H1 (cell line): ENCODE results near the gene P2RY1. TPM values are rescaled to one million over a fixed set of nuclear protein-coding genes. Genes with fewer than 3 reads are reported as not detected.

Experiments used
- CTCF ChIA-PET: fragments of 300-600 bp; sonication (Branson Sonifier 250); formaldehyde crosslinking; loops from one replicate; lab custom pipeline; 2021; ENCODE audit not compliant: partially characterized antibody; lab: Charles Lee
- POLR2A ChIA-PET: fragments of 300-600 bp; sonication (Branson Sonifier 250); formaldehyde crosslinking; loops from one replicate; lab custom pipeline; 2021; ENCODE audit warnings: inconsistent platforms; ENCODE audit not compliant: partially characterized antibody; lab: Charles Lee
- DNase-seq, 2 experiments: peaks; one replicate each; pipeline versions ENCODE4 v3.0.0 to v3.0.0-alpha.2; 2010 to 2022; ENCODE audit warnings: low spot score in 2 of 2, low read depth in 1 of 2, mixed read lengths in 1 of 2
- FAIRE-seq: peaks from 2 replicates; lab custom pipeline; 2011; peaks lifted over from hg19 to GRCh38; lab: Jason Lieb, UNC
- H2AFZ ChIP-seq: 2 replicates; pipeline ENCODE4 v1.8.1; 2012; ENCODE audit warnings: low read length, inconsistent platforms
- H2AK5ac ChIP-seq: 2 replicates; pipeline ENCODE4 v1.6.1; 2013; ENCODE audit warnings: low read depth, low read length
- H2BK120ac ChIP-seq: replicated peaks from 2 replicates; pipeline ENCODE3; 2013; ENCODE audit warnings: low read depth, low read length, inconsistent platforms
- H2BK12ac ChIP-seq: 2 replicates; pipeline ENCODE4 v1.6.1; 2013; ENCODE audit warnings: low read depth, low read length
- H2BK15ac ChIP-seq: 2 replicates; pipeline ENCODE4 v1.6.1; 2013; ENCODE audit warnings: low read length
- H2BK20ac ChIP-seq: 2 replicates; pipeline ENCODE4 v1.6.1; 2013; ENCODE audit warnings: low read length
- H2BK5ac ChIP-seq: 2 replicates; pipeline ENCODE4 v1.6.1; 2013; ENCODE audit warnings: low read depth, low read length
- H3K14ac ChIP-seq: 2 replicates; pipeline ENCODE4 v1.6.1; 2013; ENCODE audit warnings: inconsistent platforms; ENCODE audit not compliant: insufficient read length
- H3K18ac ChIP-seq: 2 replicates; pipeline ENCODE4 v1.6.1; 2013; ENCODE audit warnings: low read length; ENCODE audit errors: extremely low read depth
- H3K23ac ChIP-seq: 2 replicates; pipeline ENCODE4 v1.6.1; 2013; ENCODE audit warnings: inconsistent platforms; ENCODE audit not compliant: insufficient read length
- H3K23me2 ChIP-seq: 2 replicates; pipeline ENCODE4 v1.6.1; 2013; ENCODE audit warnings: low read depth, low read length
- H3K27ac ChIP-seq: 2 replicates; pipeline ENCODE4 v1.6.1; 2011; ENCODE audit warnings: low read depth, low read length, inconsistent platforms
- H3K27me3 ChIP-seq, 4 experiments: replicated peaks in 1 of 4; 1 replicate in 1 of 4; 2 replicates in 3 of 4; pipeline versions ENCODE4 v1.6.1 to v1.8.1; 2011 to 2013; ENCODE audit warnings: low read length in 3 of 4, mild to moderate bottlenecking in 3 of 4, inconsistent platforms in 2 of 4, mixed read lengths in 2 of 4, moderate library complexity in 1 of 4; ENCODE audit not compliant: control insufficient read depth in 3 of 4, insufficient read depth in 3 of 4; ENCODE audit errors: extremely low read depth in 1 of 4
- H3K36me3 ChIP-seq, 4 experiments: 2 replicates each; pipeline versions ENCODE4 v1.6.1 to v1.8.1; 2011 to 2013; ENCODE audit warnings: mild to moderate bottlenecking in 4 of 4, low read length in 3 of 4, moderate library complexity in 2 of 4, control low read depth in 1 of 4, inconsistent platforms in 1 of 4; ENCODE audit not compliant: insufficient read depth in 4 of 4, control insufficient read depth in 2 of 4
- H3K4ac ChIP-seq: replicated peaks from 2 replicates; pipeline ENCODE3; 2013; ENCODE audit warnings: low read length, low read depth, mixed read lengths, inconsistent platforms; ENCODE audit not compliant: insufficient read length
- H3K4me1 ChIP-seq, 4 experiments: replicated peaks in 1 of 4; 1 replicate in 1 of 4; 2 replicates in 3 of 4; pipeline versions ENCODE4 v1.6.1 to v1.8.1; 2011 to 2013; ENCODE audit warnings: low read length in 3 of 4, inconsistent platforms in 2 of 4, mixed read lengths in 1 of 4; ENCODE audit not compliant: insufficient read depth in 4 of 4, control insufficient read depth in 3 of 4
- H3K4me2 ChIP-seq, 2 experiments: 2 replicates each; pipeline versions ENCODE4 v1.6.1 to v1.8.1; 2011 to 2013; ENCODE audit warnings: low read depth in 2 of 2, low read length in 2 of 2, control low read depth in 1 of 2, inconsistent platforms in 1 of 2, mild to moderate bottlenecking in 1 of 2; ENCODE audit not compliant: insufficient read depth in 1 of 2
- H3K4me3 ChIP-seq, 4 experiments: fragments of 200-600, 300-600 bp in 1 of 4; sonication (generic), shearing (Covaris generic), sonication (Bioruptor Twin) in 1 of 4; 2 replicates each; pipeline versions ENCODE4 v1.5.1 to v1.8.1; 2011 to 2016; ENCODE audit warnings: low read length in 4 of 4, low read depth in 3 of 4, control low read depth in 2 of 4, inconsistent platforms in 2 of 4, mild to moderate bottlenecking in 2 of 4, mixed read lengths in 1 of 4, moderate library complexity in 1 of 4; ENCODE audit not compliant: insufficient read depth in 2 of 4; ENCODE audit errors: extremely low read depth in 1 of 4
- H3K56ac ChIP-seq: replicated peaks from 2 replicates; pipeline ENCODE3; 2013; ENCODE audit warnings: low read depth, mild to moderate bottlenecking, mixed read lengths, low read length, inconsistent platforms; ENCODE audit not compliant: insufficient read length
- H3K79me1 ChIP-seq: 2 replicates; pipeline ENCODE4 v1.6.1; 2013; ENCODE audit warnings: low read depth, low read length, control low read depth
- H3K79me2 ChIP-seq, 2 experiments: 2 replicates each; pipeline versions ENCODE4 v1.6.1 to v1.8.1; 2012 to 2013; ENCODE audit warnings: low read length in 2 of 2, mild to moderate bottlenecking in 2 of 2, inconsistent platforms in 1 of 2; ENCODE audit not compliant: insufficient read depth in 2 of 2, control insufficient read depth in 1 of 2
- H3K9ac ChIP-seq, 4 experiments: replicated peaks in 1 of 4; 1 replicate in 1 of 4; 2 replicates in 3 of 4; pipeline versions ENCODE4 v1.6.1 to v1.8.1; 2011 to 2013; ENCODE audit warnings: low read depth in 3 of 4, low read length in 3 of 4, control low read depth in 2 of 4, mild to moderate bottlenecking in 2 of 4, moderate library complexity in 2 of 4, inconsistent platforms in 1 of 4; ENCODE audit errors: extremely low read depth in 1 of 4
- H3K9me3 ChIP-seq, 2 experiments: 2 replicates each; pipeline versions ENCODE4 v1.6.1 to v1.8.1; 2012 to 2013; ENCODE audit warnings: mild to moderate bottlenecking in 2 of 2, moderate library complexity in 2 of 2, control low read depth in 1 of 2, inconsistent platforms in 1 of 2, low read depth in 1 of 2, low read length in 1 of 2, mixed read lengths in 1 of 2; ENCODE audit not compliant: insufficient read depth in 2 of 2
- H4K20me1 ChIP-seq, 2 experiments: replicated peaks in 1 of 2; 2 replicates each; pipeline versions ENCODE3 to v1.8.1; 2011 to 2013; ENCODE audit warnings: inconsistent platforms in 2 of 2, low read length in 2 of 2, mild to moderate bottlenecking in 1 of 2; ENCODE audit not compliant: insufficient read depth in 2 of 2, control insufficient read depth in 1 of 2
- H4K5ac ChIP-seq: 2 replicates; pipeline ENCODE4 v1.6.1; 2013; ENCODE audit warnings: low read length, low read depth, mixed read lengths, inconsistent platforms; ENCODE audit not compliant: insufficient read length
- H4K8ac ChIP-seq: 2 replicates; pipeline ENCODE4 v1.8.0; 2013; ENCODE audit warnings: mild to moderate bottlenecking, moderate library complexity, low read length, inconsistent platforms; ENCODE audit not compliant: insufficient read depth; ENCODE audit errors: extremely low read depth
- H4K91ac ChIP-seq: replicated peaks from 2 replicates; pipeline ENCODE3; 2013; ENCODE audit warnings: low read length, mixed read lengths, inconsistent platforms; ENCODE audit not compliant: insufficient read length
- BCL11A ChIP-seq, 2 experiments: IDR thresholded peaks; one replicate each; pipeline ENCODE4 v1.6.1; 2011; ENCODE audit warnings: low read depth in 2 of 2, low read length in 2 of 2, mild to moderate bottlenecking in 2 of 2
- CBX8 ChIP-seq: fragments of 300-800, 300-1000 bp; sonication (generic); IDR thresholded peaks from 2 replicates; pipeline ENCODE4 v1.7.1; 2016; ENCODE audit warnings: low read depth, low read length, borderline replicate concordance
- CHD1 ChIP-seq: IDR thresholded peaks from 2 replicates; pipeline ENCODE4 v1.6.1; 2012; ENCODE audit warnings: low read depth, low read length, improper control_type of control experiment
- FOSL1 ChIP-seq: IDR thresholded peaks from 2 replicates; pipeline ENCODE4 v1.6.1; 2011; ENCODE audit warnings: mild to moderate bottlenecking, low read depth, low read length, moderate library complexity; ENCODE audit not compliant: insufficient read depth
- JUND ChIP-seq: IDR thresholded peaks from 2 replicates; pipeline ENCODE4 v1.6.1; 2011; ENCODE audit warnings: mild to moderate bottlenecking, improper control_type of control experiment, low read length
- KDM1A ChIP-seq: fragments of 200-600, 300-600 bp; sonication (generic); IDR thresholded peaks from 2 replicates; pipeline ENCODE4 v1.7.1; 2016; ENCODE audit warnings: mild to moderate bottlenecking, low read length, borderline replicate concordance
- KDM5A ChIP-seq: fragments of 200-600 bp; IDR thresholded peaks from 2 replicates; pipeline ENCODE4 v1.7.1; 2012; ENCODE audit warnings: mild to moderate bottlenecking, low read length, inconsistent platforms, mixed read lengths
- RFX5 ChIP-seq: IDR thresholded peaks from 2 replicates; pipeline ENCODE4 v1.6.1; 2011; ENCODE audit warnings: low read depth, low read length, improper control_type of control experiment, borderline replicate concordance
- RNF2 ChIP-seq: fragments of 200-900, 300-1000 bp; sonication (generic); IDR thresholded peaks from 2 replicates; pipeline ENCODE4 v1.7.1; 2016; ENCODE audit warnings: borderline replicate concordance, low read depth, mild to moderate bottlenecking, antibody characterized with exemption, low read length; ENCODE audit not compliant: poor library complexity, severe bottlenecking; ENCODE audit errors: missing control alignments
- SP1 ChIP-seq: IDR thresholded peaks from 2 replicates; pipeline ENCODE4 v1.6.1; 2011; ENCODE audit warnings: low read depth, low read length
- SP4 ChIP-seq: IDR thresholded peaks from 2 replicates; pipeline ENCODE4 v1.6.1; 2012; ENCODE audit warnings: low read length, inconsistent platforms
- TAF1 ChIP-seq: IDR thresholded peaks from 2 replicates; pipeline ENCODE4 v1.6.1; 2011; ENCODE audit warnings: mild to moderate bottlenecking, low read depth, low read length
- TCF12 ChIP-seq: IDR thresholded peaks from 2 replicates; pipeline ENCODE4 v1.6.1; 2011; ENCODE audit warnings: low read depth, mild to moderate bottlenecking, low read length
- WGBS, 2 experiments: shearing (Covaris generic) in 1 of 2; methylation state at CpG; one replicate each; pipeline versions ENCODE4 v1.1.6 to v1.1.7; 2013 to 2015; ENCODE audit warnings: low lambda C conversion rate in 2 of 2, mixed read lengths in 2 of 2, inconsistent platforms in 1 of 2, low coverage in 1 of 2, missing lambda C conversion rate in 1 of 2; ENCODE audit not compliant: insufficient replicate concordance in 2 of 2, insufficient coverage in 1 of 2, insufficient read length in 1 of 2; ENCODE audit errors: extremely low coverage in 1 of 2, missing lambda C conversion rate in 1 of 2; 5-methylcytosine and 5-hydroxymethylcytosine counted together
- polyA plus RNA-seq, 7 experiments: library from polyadenylated mRNA; depleted of rRNA in 3 of 7; stranded (reverse) in 5 of 7; unstranded in 2 of 7; fragments of >200 nt in 5 of 7; fragments of 200-250 nt in 2 of 7; gene quantifications; 1 replicate in 5 of 7; 2 replicates in 1 of 7; 4 replicates in 1 of 7; pipeline versions ENCODE4 v1.2.1 to v1.2.3, GENCODE V29; 2011 to 2013; ENCODE audit warnings: missing spikeins in 2 of 7, mixed read lengths in 2 of 7
- total RNA-seq: library from RNA; stranded (reverse); fragmentation: NEBNext Ultra II Directional; extraction: Animal tissue kit (Norgen Biotek cat#: 25700); gene quantifications from 2 replicates; pipeline ENCODE4 v1.2.1, GENCODE V29; 2021
- TF ChIP-seq, protein P1 (sequence below): IDR thresholded peaks from 2 replicates; pipeline ENCODE4 v1.6.1; 2012; ENCODE audit warnings: inconsistent platforms
- TF ChIP-seq, protein P2 (sequence below): IDR thresholded peaks from 2 replicates; pipeline ENCODE4 v1.6.1; 2012; ENCODE audit warnings: inconsistent platforms

The P2RY1 gene
- total and polyA plus RNA-seq, 2 of the 8 experiments (the other 6 are each of a cell fraction or from before 2014, with no cell fraction given): 6.5 to 28.3 TPM

DNA sequence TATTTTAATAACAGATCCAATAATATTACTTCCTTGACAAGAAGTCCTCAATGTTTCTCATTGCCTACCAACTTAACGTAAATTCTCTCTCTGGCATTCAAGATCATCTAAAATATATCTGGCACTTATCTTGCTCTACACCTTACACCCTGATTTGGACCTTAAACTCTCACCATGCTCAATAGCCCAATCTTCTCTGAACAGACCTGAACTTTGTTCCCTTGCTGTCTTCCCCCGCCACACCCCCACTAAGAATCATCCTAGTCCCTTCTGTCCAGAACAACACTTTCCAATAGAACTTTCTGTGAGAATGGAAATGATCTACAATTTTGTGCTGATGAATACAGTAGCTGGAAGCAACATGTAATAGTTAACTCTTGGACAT is 44.9 kb downstream of the P2RY1 start:
- Histone ChIP-seq H3K18ac (no peak overlapping the region), H3K79me2 (no peaks in the 10 kb centered on the region), H3K23me2 (no peaks in the 10 kb centered on the region), H3K27ac (no peak overlapping the region), H4K8ac (no peak overlapping the region), H3K4me3 (no peak overlapping the region), H3K14ac (no peak overlapping the region), H3K27me3 (no peaks in the 10 kb centered on the region), H4K20me1 (no peaks in the 10 kb centered on the region), H3K9ac (no peak overlapping the region), H3K4me2 (no peak overlapping the region), H2BK5ac (no peak overlapping the region), H4K5ac (no peak overlapping the region), H2BK120ac (no peak overlapping the region), H2AK5ac (no peak overlapping the region), H2BK12ac (no peak overlapping the region), H3K9me3 (no peaks in the 10 kb centered on the region), H2BK20ac (no peak overlapping the region), H2AFZ (no peak overlapping the region), H3K79me1 (no peaks in the 10 kb centered on the region), H3K36me3 (no peaks in the 10 kb centered on the region), H3K23ac (no peak overlapping the region), H2BK15ac (no peak overlapping the region), H4K91ac (no peak overlapping the region), H3K4ac (no peak overlapping the region), H3K4me1 (no peaks in the 10 kb centered on the region), H3K56ac (no peak overlapping the region)
- 67% methylated on average over 2 of the region's 2 CpGs; no CpG with 5 or more reads in 1 of the 2 experiments for WGBS, 2 experiments
- ChIA-PET CTCF (no interaction called here), POLR2A (no interaction called here)
- FAIRE-seq (no peak), DNase-seq (no peak)
- TF ChIP-seq, protein P1, sequence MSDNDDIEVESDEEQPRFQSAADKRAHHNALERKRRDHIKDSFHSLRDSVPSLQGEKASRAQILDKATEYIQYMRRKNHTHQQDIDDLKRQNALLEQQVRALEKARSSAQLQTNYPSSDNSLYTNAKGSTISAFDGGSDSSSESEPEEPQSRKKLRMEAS: no peak
- TF ChIP-seq RNF2 (no peak), FOSL1 (no peak), KDM1A (no peak), CBX8 (no peak), CHD1 (no peak), TCF12 (no peak), SP1 (no peak), TAF1 (no peak), JUND (no peak), KDM5A (no peak), RFX5 (no peak), BCL11A (IDR thresholded peaks at IDR 0.05; ENCODE audit: low read depth in 2 of 2, low read length in 2 of 2) (no peak), SP4 (no peak)
- TF ChIP-seq, protein P2, sequence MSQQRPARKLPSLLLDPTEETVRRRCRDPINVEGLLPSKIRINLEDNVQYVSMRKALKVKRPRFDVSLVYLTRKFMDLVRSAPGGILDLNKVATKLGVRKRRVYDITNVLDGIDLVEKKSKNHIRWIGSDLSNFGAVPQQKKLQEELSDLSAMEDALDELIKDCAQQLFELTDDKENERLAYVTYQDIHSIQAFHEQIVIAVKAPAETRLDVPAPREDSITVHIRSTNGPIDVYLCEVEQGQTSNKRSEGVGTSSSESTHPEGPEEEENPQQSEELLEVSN: no peak
